Measurements from ENCODE around the gene TRIO. TPM values are rescaled to one million over a fixed set of nuclear protein-coding genes. Genes with fewer than 3 reads are reported as not detected.

Gene TRIO
- polyA plus RNA-seq, 3 donors = 83.4 to 102 (median 96.1) TPM

- DNase-seq (ENCODE audit: low read depth in 3 of 3, low spot score in 2 of 3) = no peak
Measured at GRCh38 chr5:14460844-14461398, 317.8 kb downstream of the TRIO start.

- no peak for DNase-seq (ENCODE audit: low read depth in 3 of 3, low spot score in 2 of 3)
Measured at GRCh38 chr5:14462681-14463080, 319.5 kb downstream of the TRIO start.

- DNase-seq (ENCODE audit: low read depth in 3 of 3, low spot score in 2 of 3) = no peak
Measured at GRCh38 chr5:14463629-14464028, 320.5 kb downstream of the TRIO start.

GRCh38 chr5:14464096-14464495 is 321.0 kb downstream of the TRIO start:
- DNase-seq (ENCODE audit: low read depth in 3 of 3, low spot score in 2 of 3) = no peak

- no peak for DNase-seq (ENCODE audit: low read depth in 3 of 3, low spot score in 2 of 3)
Measured at GRCh38 chr5:14464671-14465070, 321.5 kb downstream of the TRIO start.

GRCh38 chr5:14465116-14465515 is 322.0 kb downstream of the TRIO start:
- no peak for DNase-seq (ENCODE audit: low read depth in 3 of 3, low spot score in 2 of 3)

GRCh38 chr5:14465776-14466175 is 322.6 kb downstream of the TRIO start:
- no peak for DNase-seq (ENCODE audit: low read depth in 3 of 3, low spot score in 2 of 3)

- no peak for DNase-seq (ENCODE audit: low read depth in 3 of 3, low spot score in 2 of 3)
Measured at GRCh38 chr5:14467251-14467650, 324.1 kb downstream of the TRIO start.

- DNase-seq (ENCODE audit: low read depth in 3 of 3, low spot score in 2 of 3) = no peak
Measured at GRCh38 chr5:14467886-14468285, 324.7 kb downstream of the TRIO start.

GRCh38 chr5:14469551-14470377 is 326.6 kb downstream of the TRIO start:
- DNase-seq (ENCODE audit: low read depth in 3 of 3, low spot score in 2 of 3) = no peak

- DNase-seq (ENCODE audit: low read depth in 3 of 3, low spot score in 2 of 3) = no peak
Measured at GRCh38 chr5:14471507-14471906, 328.4 kb downstream of the TRIO start.

GRCh38 chr5:14472986-14473567 is 329.9 kb downstream of the TRIO start:
- DNase-seq (ENCODE audit: low read depth in 3 of 3, low spot score in 2 of 3) = no peak

GRCh38 chr5:14475045-14475444 is 331.9 kb downstream of the TRIO start:
- no peak for DNase-seq (ENCODE audit: low read depth in 3 of 3, low spot score in 2 of 3)

GRCh38 chr5:14476786-14477435 is 333.8 kb downstream of the TRIO start:
- no peak for DNase-seq (ENCODE audit: low read depth in 3 of 3, low spot score in 2 of 3)

GRCh38 chr5:14479143-14479696 is 336.1 kb downstream of the TRIO start:
- DNase-seq (ENCODE audit: low read depth in 3 of 3, low spot score in 2 of 3) = no peak

- no peak for DNase-seq (ENCODE audit: low read depth in 3 of 3, low spot score in 2 of 3)
Measured at GRCh38 chr5:14481349-14481748, 338.2 kb downstream of the TRIO start.

GRCh38 chr5:14482085-14482484 is 338.9 kb downstream of the TRIO start:
- no peak for DNase-seq (ENCODE audit: low read depth in 3 of 3, low spot score in 2 of 3)

- DNase-seq (ENCODE audit: low read depth in 3 of 3, low spot score in 2 of 3) = no peak
Measured at GRCh38 chr5:14483504-14484157, 340.5 kb downstream of the TRIO start.

GRCh38 chr5:14486486-14486885 is 343.3 kb downstream of the TRIO start:
- no peak for DNase-seq (ENCODE audit: low read depth in 3 of 3, low spot score in 2 of 3)

GRCh38 chr5:14486996-14487896 is 344.1 kb downstream of the TRIO start:
- no peak for DNase-seq (ENCODE audit: low read depth in 3 of 3, low spot score in 2 of 3)
